GM18505 (cell line): ENCODE measurements around the gene OPRL1.
"Not testable (repeated sequence)": the region's sequence is repeated elsewhere in the genome, so short reads cannot be mapped to it uniquely, and the experiment has no call there.

Experiments used
- ATAC-seq: cut with Tn5 transposase; IDR thresholded peaks from one replicate; pipeline ENCODE4 v1.9.1; 2021; ENCODE audit not compliant: unreplicated experiment
- POLR2A ChIP-seq: IDR thresholded peaks from 4 replicates; pipeline ENCODE4 v1.6.1; 2011; ENCODE audit warnings: borderline replicate concordance; ENCODE audit not compliant: insufficient read depth, insufficient read length; ENCODE audit errors: extremely low read depth

OPRL1 gene

DNA sequence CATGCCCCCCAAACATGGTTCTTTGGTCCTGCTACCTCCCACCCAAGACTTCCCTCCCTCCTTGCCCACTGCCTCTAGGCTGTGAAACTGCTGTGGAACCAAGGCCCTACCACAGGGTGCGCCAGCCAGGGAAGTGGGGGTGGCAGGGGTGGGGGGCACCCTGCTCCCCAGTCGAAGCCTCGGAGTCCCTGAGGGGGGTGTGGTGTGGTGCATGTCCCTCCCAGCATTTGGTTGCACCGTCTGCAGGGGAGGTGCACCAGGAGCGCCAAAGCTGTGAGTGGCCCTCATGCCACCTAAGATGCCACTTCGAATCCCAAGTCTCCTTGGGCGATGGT is 2.4 kb upstream of the OPRL1 start:
- ATAC-seq: no peak
- no peak for TF ChIP-seq POLR2A

GRCh38 chr20:64077876-64078551 is 1.9 kb upstream of the OPRL1 start:
- no peak for TF ChIP-seq POLR2A
- ATAC-seq: no peak

GRCh38 chr20:64078934-64079272 is 979 bp upstream of the OPRL1 start:
- ATAC-seq: no peak
- TF ChIP-seq POLR2A: no peak

- ATAC-seq: no peak
Measured at GRCh38 chr20:64079273-64080012, 439 bp upstream of the OPRL1 start, which contains the start of gene RGS19. Gene RGS19, minus strand, starts transcription at chr20:64079518. Its CDS starts 2,632 bp downstream, at chr20:64076886.

GRCh38 chr20:64080813-64081623 is 1.1 kb downstream of the OPRL1 start:
- no peak for ATAC-seq
- no peak for TF ChIP-seq POLR2A

More at GRCh38 chr20:64079273-64080012, 439 bp upstream of the OPRL1 start, which contains the start of gene RGS19:
- TF ChIP-seq POLR2A: peak; percentile 51

GRCh38 chr20:64081624-64081964 is 1.7 kb downstream of the OPRL1 start:
- no peak for TF ChIP-seq POLR2A
- no peak for ATAC-seq

DNA sequence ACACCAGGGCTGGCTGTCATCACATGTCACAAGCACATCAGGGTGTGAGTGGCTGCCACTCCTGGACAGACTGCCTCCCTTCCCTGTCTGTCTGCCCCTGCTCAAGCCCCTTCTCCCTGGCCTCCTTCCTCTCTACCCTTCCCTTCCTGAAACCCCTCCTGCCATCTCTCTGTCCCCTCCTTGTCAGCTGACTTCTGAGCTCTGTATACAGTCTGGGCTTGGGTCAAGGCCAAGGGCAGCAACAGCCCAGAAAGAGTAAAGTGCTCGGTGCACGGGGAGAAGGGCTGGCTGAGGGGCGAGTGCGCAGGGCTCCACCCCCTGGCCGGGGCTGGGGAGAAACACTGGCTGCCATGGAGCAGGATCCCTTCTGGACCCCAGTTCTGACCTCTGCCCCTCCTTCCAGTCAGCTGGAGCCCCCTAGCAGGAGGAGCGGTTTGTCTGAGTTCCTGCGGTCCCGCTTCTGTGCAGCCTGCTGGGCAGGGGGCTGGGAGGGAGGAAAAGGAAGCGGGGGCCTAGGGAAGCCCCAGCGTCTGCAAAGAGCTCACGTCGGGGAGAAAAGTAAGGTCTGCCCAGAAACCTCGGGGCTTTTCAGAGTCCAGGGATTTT is 2.3 kb downstream of the OPRL1 start:
- TF ChIP-seq POLR2A: no peak
- ATAC-seq: no peak

DNA sequence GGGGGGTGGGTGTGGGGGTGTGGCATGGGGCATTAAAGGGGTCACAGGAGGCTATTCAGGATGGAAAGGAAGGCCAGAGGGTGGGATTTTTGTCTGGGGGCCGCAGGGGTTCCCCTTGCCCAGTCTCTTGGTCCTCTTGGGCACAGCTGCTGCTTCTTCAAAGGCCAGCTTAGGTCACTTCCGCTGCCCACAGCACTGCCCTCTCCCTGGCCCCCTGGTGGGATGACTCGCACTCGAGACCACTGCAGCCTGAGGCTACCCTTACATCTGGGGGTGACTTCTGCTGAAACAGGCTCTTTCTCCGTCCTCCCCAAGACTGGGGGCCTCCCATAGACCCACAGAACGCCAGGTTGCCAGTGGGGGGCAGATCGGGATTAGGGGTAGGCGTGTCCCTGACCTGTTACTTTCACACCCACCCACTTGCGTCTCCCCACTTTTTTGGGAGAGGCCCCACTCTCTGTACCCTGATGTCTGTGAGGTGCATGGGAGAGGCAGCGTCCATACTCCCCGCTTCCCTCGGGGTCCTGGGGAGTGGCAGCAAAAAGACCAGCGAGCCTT is 3.0 kb downstream of the OPRL1 start:
- TF ChIP-seq POLR2A: no peak
- no peak for ATAC-seq

GRCh38 chr20:64083378-64083803 is 3.5 kb downstream of the OPRL1 start:
- ATAC-seq: no peak

GRCh38 chr20:64083804-64084684 is 4.2 kb downstream of the OPRL1 start, which contains the start of gene LKAAEAR1:
Gene LKAAEAR1, minus strand, starts transcription at chr20:64084398. Its CDS starts 179 bp downstream, at chr20:64084219.
- TF ChIP-seq POLR2A: no peak
- no peak for ATAC-seq

More at GRCh38 chr20:64083378-64083803, 3.5 kb downstream of the OPRL1 start:
- TF ChIP-seq POLR2A: no peak

- no peak for TF ChIP-seq POLR2A
- no peak for ATAC-seq
Measured at GRCh38 chr20:64084685-64085152, 4.8 kb downstream of the OPRL1 start.

DNA sequence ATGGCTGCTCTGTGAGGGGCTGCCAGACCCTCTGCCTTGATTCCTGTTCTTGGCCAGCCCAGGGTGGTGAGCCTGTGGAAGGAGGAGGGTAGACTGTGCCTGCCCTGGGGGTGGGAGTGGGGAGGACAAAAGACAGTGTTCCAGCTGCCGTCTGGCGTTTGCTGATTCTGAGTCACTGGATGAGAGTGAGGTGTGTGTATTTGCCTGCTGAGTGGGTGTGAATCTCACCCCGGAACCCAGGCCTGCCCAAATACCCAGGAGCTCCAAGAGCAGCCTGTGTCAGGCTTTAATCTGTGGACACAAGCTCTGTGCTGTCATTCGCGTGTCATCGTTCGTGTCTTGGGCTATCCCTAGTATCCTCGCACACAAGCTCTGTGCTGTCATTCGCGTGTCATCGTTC is 6.9 kb downstream of the OPRL1 start:
- ATAC-seq: no peak
- no peak for TF ChIP-seq POLR2A

GRCh38 chr20:64087226-64087825 is 7.4 kb downstream of the OPRL1 start:
- not testable (repeated sequence) for ATAC-seq

DNA sequence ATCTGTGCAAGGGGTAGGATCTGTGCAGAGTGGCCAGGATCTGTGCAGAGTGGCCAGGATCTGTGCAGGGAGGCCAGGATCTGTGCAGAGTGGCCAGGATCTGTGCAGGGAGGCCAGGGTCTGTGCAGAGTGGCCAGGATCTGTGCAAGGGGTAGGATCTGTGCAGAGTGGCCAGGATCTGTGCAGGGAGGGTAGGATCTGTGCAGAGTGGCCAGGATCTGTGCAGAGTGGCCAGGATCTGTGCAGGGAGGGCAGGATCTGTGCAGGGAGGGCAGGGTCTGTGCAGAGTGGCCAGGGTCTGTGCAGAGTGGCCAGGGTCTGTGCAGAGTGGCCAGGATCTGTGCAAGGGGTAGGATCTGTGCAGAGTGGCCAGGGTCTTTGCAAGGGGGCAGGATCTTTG is 8.7 kb downstream of the OPRL1 start:
- ATAC-seq: not testable (repeated sequence)
